ENCODE data around the gene TESPA1.

DNA sequence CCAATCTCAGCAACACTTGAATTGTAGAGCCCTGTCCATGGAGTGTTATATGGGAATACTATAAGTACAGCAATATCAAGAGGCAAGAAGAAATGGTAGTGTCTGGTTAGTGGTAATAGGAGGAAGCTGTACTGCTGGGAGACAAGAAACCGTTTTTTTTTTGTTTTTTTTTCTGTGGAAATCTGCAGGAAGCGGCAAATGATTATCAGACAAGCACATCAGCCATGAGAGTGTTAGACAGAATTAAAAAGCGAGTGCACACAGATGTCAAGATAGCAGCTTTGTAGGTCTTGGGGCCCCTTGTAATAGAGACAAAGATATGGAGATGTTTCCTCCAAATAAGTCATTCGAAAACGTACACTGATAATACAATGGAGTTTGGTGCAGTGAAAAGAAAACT lies 6.7 kb downstream of the TESPA1 start:
- TF ChIP-seq, protein P1, sequence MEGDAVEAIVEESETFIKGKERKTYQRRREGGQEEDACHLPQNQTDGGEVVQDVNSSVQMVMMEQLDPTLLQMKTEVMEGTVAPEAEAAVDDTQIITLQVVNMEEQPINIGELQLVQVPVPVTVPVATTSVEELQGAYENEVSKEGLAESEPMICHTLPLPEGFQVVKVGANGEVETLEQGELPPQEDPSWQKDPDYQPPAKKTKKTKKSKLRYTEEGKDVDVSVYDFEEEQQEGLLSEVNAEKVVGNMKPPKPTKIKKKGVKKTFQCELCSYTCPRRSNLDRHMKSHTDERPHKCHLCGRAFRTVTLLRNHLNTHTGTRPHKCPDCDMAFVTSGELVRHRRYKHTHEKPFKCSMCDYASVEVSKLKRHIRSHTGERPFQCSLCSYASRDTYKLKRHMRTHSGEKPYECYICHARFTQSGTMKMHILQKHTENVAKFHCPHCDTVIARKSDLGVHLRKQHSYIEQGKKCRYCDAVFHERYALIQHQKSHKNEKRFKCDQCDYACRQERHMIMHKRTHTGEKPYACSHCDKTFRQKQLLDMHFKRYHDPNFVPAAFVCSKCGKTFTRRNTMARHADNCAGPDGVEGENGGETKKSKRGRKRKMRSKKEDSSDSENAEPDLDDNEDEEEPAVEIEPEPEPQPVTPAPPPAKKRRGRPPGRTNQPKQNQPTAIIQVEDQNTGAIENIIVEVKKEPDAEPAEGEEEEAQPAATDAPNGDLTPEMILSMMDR (IDR thresholded peaks at IDR 0.05), result no peak
- no peak for TF ChIP-seq POLR2A (IDR thresholded peaks at IDR 0.05)
